Measurements from ENCODE around the gene ARPC1B.

GRCh38 chr7:99392046-99392445 is 17.5 kb downstream of the ARPC1B start:
- TF ChIP-seq CTCF (IDR thresholded peaks at IDR 0.05 in 8 of 11, conservative IDR thresholded peaks at IDR 0.05 in 3 of 11) (no peak), POLR2AphosphoS5 (IDR thresholded peaks at IDR 0.05) (no peak), POLR2A (IDR thresholded peaks at IDR 0.05) (no peak)
